Colonic mucosa (tissue), 4 donors: ENCODE measurements around the gene SYNJ2. TPM values are rescaled to one million over a fixed set of nuclear protein-coding genes. Genes with fewer than 3 reads are reported as not detected.

Experiments used
- DNase-seq: peaks from one replicate; pipeline ENCODE4 v3.0.0-alpha.2; 2020
- H3K27ac ChIP-seq: fragments of 200-600 bp; one replicate; pipeline ENCODE4 v1.8.0; 2021
- H3K27me3 ChIP-seq: fragments of 200-600 bp; one replicate; pipeline ENCODE4 v1.8.0; 2021
- H3K36me3 ChIP-seq: fragments of 200-600 bp; one replicate; pipeline ENCODE4 v1.8.0; 2021
- H3K4me1 ChIP-seq: fragments of 200-600 bp; one replicate; pipeline ENCODE4 v1.8.0; 2021; ENCODE audit warnings: mild to moderate bottlenecking
- H3K4me3 ChIP-seq: fragments of 200-600 bp; one replicate; pipeline ENCODE4 v1.8.0; 2021
- H3K9ac ChIP-seq, 2 donors: one replicate each; pipeline ENCODE4 v1.7.0; 2013; ENCODE audit warnings: control low read depth in 2 of 2, low read depth in 2 of 2, low read length in 2 of 2
- H3K9me3 ChIP-seq: fragments of 200-600 bp; one replicate; pipeline ENCODE4 v1.8.0; 2021
- intact Hi-C: fragments of 100-400 bp; cut with DNase I; formaldehyde crosslinking; loops from one replicate; pipeline ENCODE4 v1.14.1; 2022
- total RNA-seq, 2 donors: library from RNA; stranded (reverse); fragmentation: NEBNext Ultra II Directional in 1 of 2; extraction: Animal tissue kit (Norgen Biotek cat#: 25700) in 1 of 2; gene quantifications; one replicate each; pipeline ENCODE4 v1.2.1, GENCODE V29; 2021
- TF ChIP-seq, protein P1 (sequence below): fragments of 200-600 bp; IDR thresholded peaks from one replicate; pipeline ENCODE4 v1.8.0; 2022; ENCODE audit warnings: antibody characterized with exemption, mild to moderate bottlenecking
- donor health status: healthy.
- donor health status: DM: no; HTN: no; CAD: no.
- donor health status: DM: no; HTN: no; CAD: no.

SYNJ2 gene
- total RNA-seq, 2 donors from 2014 or later, result 46.0 to 53.5 TPM

DNA sequence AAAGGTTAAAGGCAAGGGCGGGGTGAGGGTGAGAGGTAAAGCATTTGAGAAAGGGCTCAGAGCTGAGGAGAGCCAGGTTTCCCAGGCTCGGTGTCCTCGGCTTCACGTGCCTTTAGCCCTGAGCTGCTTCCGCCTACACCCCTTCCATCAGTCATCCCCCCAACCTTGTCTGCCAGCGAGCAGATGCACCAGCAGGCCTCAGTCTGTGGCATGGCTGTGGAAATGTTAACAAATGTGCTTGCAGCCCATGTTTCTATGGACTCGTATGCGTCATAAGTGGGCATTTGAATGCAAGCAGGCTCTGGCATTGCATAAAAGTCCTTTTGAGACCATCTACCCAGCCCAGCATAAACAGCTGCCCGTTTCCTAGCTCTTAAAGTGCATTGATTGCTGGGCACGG, 88.8 kb downstream of the SYNJ2 start:
- Histone ChIP-seq H3K4me3 (no peak overlapping the region), H3K27ac (no peak overlapping the region), H3K9ac (no peak overlapping the region), H3K27me3 (no peaks in the 10 kb centered on the region), H3K9me3 (no peaks in the 10 kb centered on the region), H3K36me3 (no peaks in the 10 kb centered on the region), H3K4me1 (peaks cover 4% of the 10 kb centered on the region)
- no peak for DNase-seq
- intact Hi-C loops, result loop anchor here (5.0 to 10.0 kb wide), 2 partner anchors 88 to 316 kb away; partner anchors contain the start of gene SYNJ2
- TF ChIP-seq, protein P1, sequence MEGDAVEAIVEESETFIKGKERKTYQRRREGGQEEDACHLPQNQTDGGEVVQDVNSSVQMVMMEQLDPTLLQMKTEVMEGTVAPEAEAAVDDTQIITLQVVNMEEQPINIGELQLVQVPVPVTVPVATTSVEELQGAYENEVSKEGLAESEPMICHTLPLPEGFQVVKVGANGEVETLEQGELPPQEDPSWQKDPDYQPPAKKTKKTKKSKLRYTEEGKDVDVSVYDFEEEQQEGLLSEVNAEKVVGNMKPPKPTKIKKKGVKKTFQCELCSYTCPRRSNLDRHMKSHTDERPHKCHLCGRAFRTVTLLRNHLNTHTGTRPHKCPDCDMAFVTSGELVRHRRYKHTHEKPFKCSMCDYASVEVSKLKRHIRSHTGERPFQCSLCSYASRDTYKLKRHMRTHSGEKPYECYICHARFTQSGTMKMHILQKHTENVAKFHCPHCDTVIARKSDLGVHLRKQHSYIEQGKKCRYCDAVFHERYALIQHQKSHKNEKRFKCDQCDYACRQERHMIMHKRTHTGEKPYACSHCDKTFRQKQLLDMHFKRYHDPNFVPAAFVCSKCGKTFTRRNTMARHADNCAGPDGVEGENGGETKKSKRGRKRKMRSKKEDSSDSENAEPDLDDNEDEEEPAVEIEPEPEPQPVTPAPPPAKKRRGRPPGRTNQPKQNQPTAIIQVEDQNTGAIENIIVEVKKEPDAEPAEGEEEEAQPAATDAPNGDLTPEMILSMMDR, result no peak

DNA sequence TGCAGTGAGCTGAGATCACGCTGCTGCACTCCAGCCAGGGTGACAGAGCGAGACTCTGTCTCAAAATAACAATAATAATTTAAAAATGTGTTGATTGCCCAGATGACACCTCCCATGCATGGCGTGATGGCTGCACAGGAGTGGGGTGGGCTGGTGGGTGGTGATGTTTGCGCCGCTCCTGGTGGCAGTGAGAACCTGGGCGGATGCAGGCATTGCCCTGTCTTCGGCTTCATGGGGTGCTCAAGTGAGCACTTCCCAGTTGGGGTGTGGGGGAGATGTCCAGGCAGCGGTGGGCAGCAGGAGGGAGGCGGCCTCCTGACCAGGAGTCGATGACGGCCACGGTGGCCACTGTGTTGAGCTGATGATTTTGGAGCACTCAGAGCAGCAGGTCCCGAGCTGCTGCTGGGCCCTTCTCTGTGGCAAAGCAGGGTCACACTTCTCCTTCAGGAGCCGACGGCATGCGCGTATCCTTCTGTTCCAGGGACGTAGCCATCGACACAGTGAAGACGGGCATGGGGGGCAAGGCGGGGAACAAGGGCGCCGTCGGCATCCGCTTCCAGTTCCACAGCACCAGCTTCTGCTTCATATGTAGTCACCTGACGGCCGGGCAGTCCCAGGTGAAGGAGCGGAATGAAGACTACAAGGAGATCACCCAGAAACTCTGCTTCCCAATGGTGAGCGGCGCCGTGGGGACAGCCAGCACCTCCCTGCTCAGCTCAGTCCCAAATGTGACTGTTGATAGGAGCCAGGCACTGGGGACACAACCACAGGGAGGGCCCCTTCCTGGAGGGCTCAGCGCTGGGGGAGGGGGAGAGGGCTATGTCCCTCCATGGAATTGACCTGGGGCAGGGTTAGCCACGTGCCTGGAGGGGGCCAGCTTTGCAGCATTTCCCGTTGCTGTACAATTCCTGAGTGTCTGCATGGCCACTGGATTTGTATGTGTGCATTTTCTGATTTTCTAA, 89.7 kb downstream of the SYNJ2 start:
- intact Hi-C loops, result loop anchor here (5.0 to 10.0 kb wide), 2 partner anchors 89 to 317 kb away; partner anchors contain the start of gene SYNJ2
- Histone ChIP-seq H3K4me3 (no peak overlapping the region), H3K9me3 (no peaks in the 10 kb centered on the region), H3K27me3 (no peaks in the 10 kb centered on the region), H3K27ac (no peak overlapping the region), H3K4me1 (peaks cover 4% of the 10 kb centered on the region), H3K36me3 (no peaks in the 10 kb centered on the region), H3K9ac (no peak overlapping the region)
- no peak for DNase-seq
- TF ChIP-seq, protein P1, result no peak

DNA sequence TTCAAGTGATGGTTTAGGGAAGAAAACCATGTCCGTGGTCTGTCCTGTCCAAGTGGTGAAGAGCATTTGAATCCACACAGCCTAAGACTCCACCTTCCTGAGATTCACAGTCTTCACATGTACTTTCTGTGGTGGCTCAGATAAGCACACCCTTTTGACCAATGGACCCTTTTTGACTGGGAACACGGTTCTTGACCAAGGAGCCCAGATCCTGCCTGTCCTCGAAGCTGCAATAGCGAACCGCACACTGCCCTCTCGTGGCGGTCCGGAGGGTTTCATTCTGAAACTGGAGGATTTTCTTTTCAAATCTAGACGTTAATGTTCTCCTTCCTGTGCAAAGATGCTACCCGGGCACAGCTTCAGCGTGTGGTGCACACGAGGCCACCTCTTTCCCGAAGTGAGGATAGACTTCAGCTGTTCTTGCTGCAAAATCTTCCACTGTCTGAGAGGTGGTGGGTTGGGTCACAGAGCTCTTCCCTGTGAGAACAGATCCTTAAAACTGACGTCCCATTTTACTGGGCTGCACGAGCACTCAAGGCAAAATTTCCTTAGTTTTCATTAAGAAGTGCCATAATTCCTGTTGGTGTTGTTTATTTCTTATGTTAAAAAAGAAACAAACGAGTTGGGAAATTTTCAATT, 90.5 kb downstream of the SYNJ2 start:
- intact Hi-C loops, result loop anchor here (5.0 to 10.0 kb wide), 2 partner anchors 90 to 317 kb away; partner anchors contain the start of gene SYNJ2
- Histone ChIP-seq H3K36me3 (no peaks in the 10 kb centered on the region), H3K4me3 (no peak overlapping the region), H3K9ac (no peak overlapping the region), H3K27me3 (no peaks in the 10 kb centered on the region), H3K27ac (no peak overlapping the region), H3K4me1 (peaks cover 4% of the 10 kb centered on the region), H3K9me3 (no peaks in the 10 kb centered on the region)
- TF ChIP-seq, protein P1, result peak; percentile 73
- DNase-seq, result peak; percentile 72

DNA sequence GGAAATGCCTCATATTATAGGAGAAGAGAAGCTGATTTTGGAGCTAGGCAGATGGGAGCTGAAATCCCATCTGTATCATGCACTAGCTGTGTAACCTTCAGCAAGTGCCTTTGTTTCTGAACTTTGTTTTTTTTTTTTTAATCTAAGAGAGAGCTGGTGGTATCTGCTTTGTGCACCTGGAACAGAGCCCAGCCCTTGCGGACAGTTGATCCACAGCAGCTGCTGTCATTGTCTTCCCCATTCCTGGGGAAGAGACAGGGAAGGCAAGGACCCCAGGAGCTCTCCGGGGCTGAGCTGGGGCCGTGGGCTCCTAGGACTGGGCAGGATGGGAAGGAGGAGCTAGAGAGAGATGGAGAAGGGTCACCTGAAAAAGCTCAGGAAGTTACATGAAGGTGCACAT, 92.1 kb downstream of the SYNJ2 start:
- intact Hi-C loops, result loop anchor here (5.0 to 10.0 kb wide), 2 partner anchors 91 to 319 kb away; partner anchors contain the start of gene SYNJ2
- H3K4me3 ChIP-seq, result no peak overlapping the region
- H3K36me3 ChIP-seq, result no peaks in the 10 kb centered on the region

DNA sequence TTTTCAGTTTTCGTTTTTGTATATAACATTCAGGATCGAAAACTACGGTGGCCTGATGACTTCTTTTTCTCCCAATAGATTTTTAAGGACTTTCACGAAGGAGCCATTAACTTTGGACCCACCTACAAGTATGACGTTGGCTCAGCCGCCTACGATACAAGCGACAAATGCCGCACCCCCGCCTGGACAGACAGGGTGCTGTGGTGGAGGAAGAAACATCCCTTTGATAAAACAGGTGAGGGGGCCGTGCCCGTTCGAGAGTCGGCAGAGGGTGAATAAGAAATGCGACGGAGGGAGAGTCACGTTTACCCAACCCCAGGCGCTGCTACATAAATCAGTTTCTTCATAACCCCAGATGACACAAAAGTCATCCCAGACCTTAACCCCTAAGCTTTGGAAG, 94.9 kb downstream of the SYNJ2 start:
- TF ChIP-seq, protein P1, result no peak
- H3K4me1 ChIP-seq, result no peaks in the 10 kb centered on the region
- DNase-seq, result no peak
- H3K27me3 ChIP-seq, result no peaks in the 10 kb centered on the region
- no peak overlapping the region for H3K4me3 ChIP-seq
- no peaks in the 10 kb centered on the region for H3K9me3 ChIP-seq
- H3K27ac ChIP-seq, result no peak overlapping the region
- H3K9ac ChIP-seq, result no peak overlapping the region
- intact Hi-C loops, result loop anchor here (10.0 kb wide), 1 partner anchor 322 kb away; no protein-coding TSS in a partner anchor
- H3K36me3 ChIP-seq, result no peaks in the 10 kb centered on the region

More for the DNA sequence above, 92.1 kb downstream of the SYNJ2 start:
- no peak for DNase-seq
- no peak overlapping the region for H3K9ac ChIP-seq
- peaks cover under 1% of the 10 kb centered on the region for H3K4me1 ChIP-seq
- H3K27me3 ChIP-seq, result no peaks in the 10 kb centered on the region
- TF ChIP-seq, protein P1, result no peak
- H3K9me3 ChIP-seq, result no peaks in the 10 kb centered on the region
- no peak overlapping the region for H3K27ac ChIP-seq
